GM19099 (cell line): ENCODE data around the gene ASTN2.

ENCODE experiments used
- POLR2A ChIP-seq: IDR thresholded peaks from 3 replicates; pipeline ENCODE4 v1.6.1; 2011; ENCODE audit warnings: low read depth; ENCODE audit not compliant: insufficient read length; ENCODE audit errors: extremely low read depth

ASTN2 gene

GRCh38 chr9:116558035-116558434 is 856.8 kb downstream of the ASTN2 start:
- TF ChIP-seq POLR2A = no peak

- TF ChIP-seq POLR2A = no peak
These were observed 859.2 kb downstream of the ASTN2 start for GRCh38 chr9:116555556-116556155.

GRCh38 chr9:116555119-116555518 is 859.7 kb downstream of the ASTN2 start:
- TF ChIP-seq POLR2A = no peak

- TF ChIP-seq POLR2A = no peak
These were observed 864.0 kb downstream of the ASTN2 start for GRCh38 chr9:116550696-116551436.

- no peak for TF ChIP-seq POLR2A
These were observed 864.8 kb downstream of the ASTN2 start for GRCh38 chr9:116549786-116550660.

GRCh38 chr9:116549061-116549664 is 865.7 kb downstream of the ASTN2 start:
- no peak for TF ChIP-seq POLR2A

GRCh38 chr9:116547729-116548426 is 867.0 kb downstream of the ASTN2 start:
- TF ChIP-seq POLR2A = no peak

GRCh38 chr9:116546711-116547581 is 867.9 kb downstream of the ASTN2 start:
- no peak for TF ChIP-seq POLR2A

- no peak for TF ChIP-seq POLR2A
These were observed 870.0 kb downstream of the ASTN2 start for GRCh38 chr9:116544896-116545295.

GRCh38 chr9:116543731-116544400 is 871.0 kb downstream of the ASTN2 start:
- TF ChIP-seq POLR2A = no peak

GRCh38 chr9:116541402-116541801 is 873.5 kb downstream of the ASTN2 start:
- no peak for TF ChIP-seq POLR2A

GRCh38 chr9:116539549-116539948 is 875.3 kb downstream of the ASTN2 start:
- no peak for TF ChIP-seq POLR2A

GRCh38 chr9:116525611-116526010 is 889.2 kb downstream of the ASTN2 start:
- TF ChIP-seq POLR2A = no peak
